GM18858 (cell line): ENCODE measurements around the gene SMAD7.

Source experiments
- ATAC-seq: cut with Tn5 transposase; IDR thresholded peaks from one replicate; pipeline ENCODE4 v1.9.1; 2021; ENCODE audit not compliant: unreplicated experiment

The SMAD7 gene

DNA sequence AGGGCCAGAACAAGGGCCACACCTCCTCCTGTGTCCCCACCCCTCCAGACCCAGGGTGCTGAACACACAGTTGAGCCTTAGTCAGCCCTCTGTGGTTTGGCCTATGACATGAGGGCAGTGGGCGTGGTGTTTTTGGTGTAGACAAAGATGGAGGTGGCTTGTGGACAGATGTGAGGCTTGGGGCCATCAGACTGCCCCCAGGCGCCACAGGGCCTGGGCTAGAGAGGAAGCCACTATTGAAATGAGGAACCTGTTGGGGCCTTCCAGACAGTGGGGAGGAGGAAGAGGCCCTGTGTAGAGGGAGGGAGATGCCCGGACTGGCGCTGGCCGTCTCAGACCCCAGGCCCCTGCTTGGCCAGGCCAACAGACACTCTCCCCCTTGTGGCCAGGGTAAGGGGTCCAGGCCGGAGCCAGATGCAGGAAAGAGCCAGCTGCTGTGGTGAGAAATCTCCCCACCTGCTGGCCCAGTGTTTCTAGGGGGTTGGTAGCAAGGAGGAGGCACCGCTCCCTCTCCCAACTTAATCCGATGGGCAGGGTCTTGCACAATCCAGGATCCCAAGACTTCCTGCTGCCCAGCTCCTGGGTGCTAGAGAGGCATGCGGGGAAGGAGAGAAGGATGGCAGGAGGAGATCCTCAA is 53.8 kb downstream of the SMAD7 start:
- no peak for ATAC-seq

DNA sequence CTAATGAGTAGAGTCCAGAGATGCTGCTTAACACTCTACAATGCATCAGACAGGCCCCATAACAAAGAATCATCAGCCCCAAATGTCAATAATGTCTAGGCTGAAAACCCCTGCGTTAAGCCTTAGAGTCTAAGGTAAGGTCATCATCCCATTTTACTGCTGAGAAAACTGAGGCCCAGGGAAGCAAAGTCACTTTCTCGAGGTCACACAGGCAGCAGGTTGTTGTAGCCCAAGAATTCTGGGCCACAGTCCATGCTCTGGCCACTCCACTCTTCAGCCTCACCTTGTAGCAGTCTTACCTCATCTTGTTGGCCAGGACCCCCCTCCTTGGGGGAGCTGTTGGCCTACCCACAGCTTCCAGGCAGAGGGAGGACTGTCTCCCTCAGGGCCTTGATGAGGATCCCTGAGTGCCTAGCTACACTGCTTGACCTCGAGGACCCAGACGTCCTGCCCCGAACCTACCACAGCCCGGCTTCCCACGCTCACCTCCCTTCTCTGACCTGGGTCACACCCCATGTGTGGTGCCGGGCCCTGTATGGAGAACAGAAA is 54.4 kb downstream of the SMAD7 start:
- ATAC-seq, result no peak

DNA sequence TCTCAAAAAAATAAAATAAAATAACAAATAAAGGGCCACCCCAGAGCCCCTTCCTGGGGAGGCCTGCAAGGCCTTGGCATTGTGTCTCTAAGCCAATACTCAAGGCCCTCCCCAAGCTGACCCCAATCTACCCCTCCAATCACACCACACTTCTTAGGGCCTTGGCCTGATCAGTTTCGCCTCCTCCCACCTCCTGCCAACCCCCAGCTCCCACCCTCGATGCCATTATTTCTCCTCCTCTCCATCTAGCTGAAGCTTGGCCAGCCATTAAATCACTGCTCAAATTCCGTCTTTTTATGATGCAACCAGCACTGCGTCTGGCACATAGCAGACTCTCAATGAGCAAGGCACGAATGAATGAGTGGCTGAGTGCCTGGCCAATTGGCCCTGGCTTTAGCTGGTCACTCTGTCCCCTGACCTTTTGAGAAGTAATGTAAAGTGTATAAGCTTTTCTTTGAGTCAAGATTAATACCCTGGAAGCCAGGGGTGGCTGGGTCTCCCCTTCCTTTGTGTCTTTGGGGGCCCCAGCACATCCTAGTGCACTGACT is 55.9 kb downstream of the SMAD7 start:
- no peak for ATAC-seq

DNA sequence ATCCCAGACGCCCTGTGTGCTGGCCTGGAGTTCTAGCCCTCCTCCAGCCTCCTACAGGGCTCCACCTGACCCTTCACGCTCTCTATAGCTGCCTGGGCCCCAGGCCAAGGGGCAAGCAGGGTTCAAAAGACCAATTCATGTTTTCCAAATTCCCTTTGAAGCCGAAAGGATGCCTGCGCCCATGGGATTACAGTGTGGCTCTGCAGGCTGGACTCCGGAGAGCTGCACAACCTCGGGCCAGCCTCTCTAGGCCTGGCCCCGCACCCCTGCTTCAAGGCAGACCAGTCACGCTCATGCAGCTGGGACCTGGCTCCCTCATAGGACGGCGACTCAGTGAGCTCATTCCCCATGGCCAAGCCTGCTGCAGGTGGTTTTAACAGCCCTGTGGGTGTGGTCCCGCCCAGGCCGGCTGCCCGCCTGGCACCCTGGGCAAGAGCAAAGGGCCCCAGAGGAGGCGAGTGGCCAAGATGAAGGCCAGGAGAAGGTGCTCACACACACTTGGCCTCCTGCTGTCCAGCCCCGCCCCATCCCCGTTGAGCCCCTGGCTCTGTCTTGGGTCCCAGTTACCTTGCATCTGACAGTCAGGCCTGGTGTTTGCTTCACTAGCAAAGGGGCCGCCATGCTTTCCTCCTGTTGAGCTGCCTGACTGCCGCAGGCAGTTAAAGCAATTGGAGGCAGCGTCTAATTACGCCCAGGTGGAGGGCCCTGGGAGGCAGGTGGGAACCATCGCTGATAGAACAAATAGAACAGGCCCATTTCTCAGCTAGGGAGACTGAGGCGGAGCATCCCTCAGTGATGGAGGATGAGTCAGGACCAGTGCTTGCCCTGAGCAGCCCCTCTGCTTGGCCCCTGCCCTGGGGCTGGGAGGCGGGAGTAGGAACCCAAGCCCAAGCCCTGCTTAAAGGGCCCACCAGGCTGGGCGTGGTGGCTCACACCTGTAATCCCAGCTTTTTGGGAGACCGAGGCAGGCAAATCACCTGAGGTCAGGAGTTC is 56.9 kb downstream of the SMAD7 start:
- no peak for ATAC-seq

DNA sequence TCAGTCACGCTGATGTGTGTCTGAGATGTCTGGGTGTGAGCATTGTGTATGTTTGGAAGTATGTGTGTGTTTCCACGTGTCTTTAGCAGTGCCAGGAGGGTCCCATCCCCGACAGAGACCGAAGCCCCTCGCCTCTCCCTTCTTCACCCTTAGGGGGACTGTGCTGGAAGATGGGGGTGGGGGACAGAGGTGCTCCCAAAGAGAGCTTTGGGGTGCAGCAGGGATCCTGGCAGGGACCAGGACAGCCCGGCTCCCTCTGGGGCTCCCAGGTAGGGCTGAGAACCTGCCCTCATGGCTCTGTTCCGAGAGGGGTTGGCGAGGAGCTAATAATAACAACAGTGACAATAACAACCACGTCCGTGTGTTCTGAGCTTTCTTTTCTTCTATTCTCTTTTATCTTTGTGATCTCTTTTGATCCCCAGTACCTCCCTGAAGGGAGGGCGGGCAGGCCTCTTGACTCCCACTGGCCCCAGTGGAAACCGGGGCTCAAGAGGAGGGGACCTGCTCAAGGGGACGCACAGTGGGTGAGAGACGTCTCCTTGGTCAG is 57.6 kb downstream of the SMAD7 start:
- no peak for ATAC-seq

DNA sequence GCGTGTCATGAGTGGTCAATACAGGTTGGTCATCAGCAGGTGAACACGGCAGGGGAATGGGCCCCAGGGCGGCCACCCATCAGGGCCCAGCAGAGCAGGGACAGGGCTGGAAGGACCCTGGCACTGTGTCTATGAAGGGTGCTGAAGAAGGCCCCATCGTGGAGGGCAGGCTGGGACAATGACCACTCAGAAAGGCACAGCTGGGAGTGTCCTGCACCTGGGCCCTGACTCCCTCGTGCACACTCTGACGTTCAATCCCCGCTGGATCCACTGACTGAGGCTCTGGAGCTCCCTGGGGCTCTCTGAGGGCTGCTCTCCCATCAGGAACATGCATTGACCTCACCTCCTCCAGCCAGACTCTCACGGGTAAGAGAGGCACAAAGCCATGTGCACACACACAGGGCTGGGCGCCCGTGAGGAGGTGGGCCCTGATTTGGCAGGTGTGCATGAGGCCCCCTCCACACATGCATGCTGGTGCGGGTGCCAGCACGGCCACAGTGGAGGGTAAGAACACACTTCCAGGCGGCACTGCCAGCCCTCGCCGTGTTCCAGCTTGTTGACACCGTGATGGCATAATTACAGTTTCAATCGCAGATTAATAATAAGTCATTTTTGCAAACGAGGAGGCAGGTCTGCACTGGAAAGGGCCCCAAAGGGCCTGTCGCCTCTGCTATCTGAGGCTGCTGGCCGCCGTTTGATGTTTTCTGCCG is 58.5 kb downstream of the SMAD7 start:
- ATAC-seq, result no peak

DNA sequence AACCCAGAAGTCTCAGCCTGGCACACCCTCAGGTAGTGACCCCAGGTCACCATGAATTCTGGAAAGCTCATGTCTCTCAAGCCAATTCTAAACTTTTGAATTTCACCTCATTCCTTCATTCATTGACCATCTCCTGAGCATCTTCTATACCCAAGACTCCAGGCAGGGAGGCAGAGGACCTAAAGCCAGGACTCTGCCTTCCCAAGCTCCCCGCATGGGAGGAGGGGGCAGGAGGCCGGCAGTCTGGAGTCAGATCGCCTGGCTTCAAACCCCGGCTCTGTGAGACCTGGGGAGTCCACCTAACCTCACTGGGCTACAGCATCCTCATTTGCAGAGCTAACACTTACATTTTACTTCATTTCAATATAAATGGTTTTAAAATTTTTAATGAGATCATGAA is 59.0 kb downstream of the SMAD7 start:
- no peak for ATAC-seq

DNA sequence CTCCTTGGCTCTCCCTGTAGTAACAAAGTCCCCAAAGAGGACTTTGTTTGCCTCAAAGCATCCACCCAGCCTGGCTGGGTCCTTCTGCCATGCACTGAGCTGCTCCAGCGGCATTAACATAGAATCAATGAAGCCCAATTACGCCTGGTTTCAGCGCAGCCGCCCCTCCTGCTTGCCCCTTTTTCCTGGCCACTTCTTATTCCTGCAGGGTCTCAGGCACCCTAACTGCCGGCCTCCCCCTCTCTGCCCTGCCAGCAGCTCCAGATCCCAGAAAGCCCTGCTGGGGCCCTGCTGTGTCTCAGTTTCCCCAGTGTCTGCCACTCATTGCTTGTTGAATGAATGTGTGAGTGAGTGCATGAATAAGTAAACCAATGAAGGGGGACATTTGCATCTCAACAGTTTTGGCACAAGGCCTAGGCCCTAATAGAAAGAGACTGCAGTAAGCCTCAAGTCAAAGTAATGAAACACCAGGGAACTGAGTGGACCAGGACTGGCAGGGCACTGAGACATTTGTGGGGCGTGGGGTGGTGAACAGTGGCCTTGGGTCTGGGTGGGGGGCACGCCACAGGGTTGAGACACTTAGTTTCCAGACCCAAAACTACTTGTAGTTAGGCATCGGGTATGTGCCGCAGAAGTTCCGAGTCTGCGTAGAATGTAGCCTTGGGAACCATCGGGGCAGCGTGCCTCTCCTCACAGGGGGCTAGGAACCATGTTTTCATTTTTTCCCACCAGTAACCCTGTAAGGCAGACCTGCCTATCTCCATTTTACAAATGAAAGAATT is 60.6 kb downstream of the SMAD7 start:
- no peak for ATAC-seq

DNA sequence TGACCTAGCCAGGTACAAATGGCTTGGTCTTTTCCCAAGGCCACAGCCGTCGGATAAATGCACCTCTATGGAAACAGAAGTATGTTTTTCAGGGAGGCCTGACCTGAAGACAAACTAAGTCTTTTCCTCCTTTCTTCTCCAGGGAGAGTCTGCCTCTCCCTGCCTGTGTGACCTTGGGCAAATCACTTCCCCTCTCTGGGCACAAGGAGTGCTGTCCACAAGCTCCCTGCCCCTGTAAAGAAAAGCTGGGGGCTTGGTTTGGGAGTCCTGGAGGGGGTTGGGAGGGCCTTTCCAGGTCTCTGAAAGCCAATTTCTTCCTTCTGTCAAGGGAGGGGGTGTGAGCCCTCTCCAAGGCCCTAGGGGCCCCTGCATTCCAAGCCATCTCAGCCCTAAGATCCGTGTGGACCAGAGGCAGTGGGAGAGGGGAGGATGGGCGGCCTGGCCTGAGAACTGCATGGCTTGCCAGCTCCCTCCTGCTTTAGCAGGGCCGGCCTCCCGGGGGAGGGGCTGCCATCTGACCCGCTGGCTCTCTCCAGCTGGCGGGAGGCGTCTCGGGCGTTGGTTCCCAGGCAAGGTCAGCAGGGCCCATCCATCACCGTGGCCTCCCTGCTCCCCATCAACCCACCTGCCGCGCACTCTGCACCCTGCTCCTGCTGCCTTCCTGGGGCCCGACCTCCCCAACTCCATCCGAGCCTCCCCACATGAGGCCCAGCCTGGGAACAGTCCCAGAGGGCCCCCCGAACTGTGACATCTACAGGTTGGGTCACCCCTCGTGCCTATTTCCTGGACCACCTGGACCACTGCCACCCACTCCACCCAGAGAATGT is 61.4 kb downstream of the SMAD7 start:
- no peak for ATAC-seq

DNA sequence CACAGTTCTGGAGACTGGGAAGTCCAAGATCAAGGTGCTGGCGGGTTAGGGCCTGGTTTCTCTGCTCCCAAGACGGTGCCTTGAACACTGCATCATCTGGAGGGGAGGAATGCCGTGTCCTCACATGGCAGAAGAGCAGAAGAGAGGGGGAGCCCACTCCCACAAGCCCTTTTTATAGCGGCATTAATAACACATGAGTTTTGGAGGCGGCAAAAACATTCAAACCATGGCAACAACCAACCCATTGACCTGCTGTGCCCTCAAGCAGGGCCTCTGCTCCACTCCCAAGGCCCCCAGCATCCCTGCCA is 62.0 kb downstream of the SMAD7 start:
- no peak for ATAC-seq

DNA sequence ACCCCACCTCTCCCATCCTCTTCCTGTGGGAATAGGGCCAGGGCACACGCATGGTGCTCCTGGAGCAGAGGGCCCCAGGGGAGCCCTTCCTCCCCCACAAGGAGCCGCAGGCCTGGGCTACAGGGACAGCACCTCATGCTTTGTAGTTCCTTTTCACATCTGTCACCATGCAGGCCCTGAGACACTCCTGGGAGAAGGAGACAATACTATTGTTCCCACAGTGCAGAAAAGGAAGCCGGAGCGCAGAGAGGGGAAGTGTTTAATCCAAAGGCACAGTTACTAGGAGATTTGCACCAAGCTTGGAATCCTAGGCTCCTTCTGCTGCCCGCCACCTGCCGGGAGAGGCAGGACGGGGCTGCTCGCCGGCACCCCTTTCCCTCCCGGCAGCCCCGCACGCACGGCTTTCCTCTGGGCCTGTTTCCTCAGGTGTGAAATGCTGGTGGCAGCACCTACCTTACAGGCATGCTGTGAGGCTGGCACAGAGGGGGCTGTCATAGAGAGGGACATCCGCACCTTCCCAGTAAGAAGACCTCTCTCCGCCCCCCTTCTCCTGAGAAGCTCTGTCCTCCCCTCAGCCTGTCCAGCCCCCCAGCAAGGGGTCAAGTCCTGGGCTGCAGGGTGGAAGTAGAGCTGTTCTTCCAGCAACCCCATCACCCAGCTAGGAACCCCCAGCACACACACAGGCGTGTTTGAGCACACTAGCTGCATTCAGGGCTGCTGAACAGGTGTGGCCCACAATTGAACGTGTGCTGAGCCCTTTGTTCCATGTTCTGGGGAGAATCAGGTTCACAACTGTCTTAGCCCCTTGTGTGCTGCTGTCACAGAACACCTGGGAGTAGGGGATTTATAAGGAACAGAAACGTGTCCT is 62.6 kb downstream of the SMAD7 start:
- no peak for ATAC-seq

DNA sequence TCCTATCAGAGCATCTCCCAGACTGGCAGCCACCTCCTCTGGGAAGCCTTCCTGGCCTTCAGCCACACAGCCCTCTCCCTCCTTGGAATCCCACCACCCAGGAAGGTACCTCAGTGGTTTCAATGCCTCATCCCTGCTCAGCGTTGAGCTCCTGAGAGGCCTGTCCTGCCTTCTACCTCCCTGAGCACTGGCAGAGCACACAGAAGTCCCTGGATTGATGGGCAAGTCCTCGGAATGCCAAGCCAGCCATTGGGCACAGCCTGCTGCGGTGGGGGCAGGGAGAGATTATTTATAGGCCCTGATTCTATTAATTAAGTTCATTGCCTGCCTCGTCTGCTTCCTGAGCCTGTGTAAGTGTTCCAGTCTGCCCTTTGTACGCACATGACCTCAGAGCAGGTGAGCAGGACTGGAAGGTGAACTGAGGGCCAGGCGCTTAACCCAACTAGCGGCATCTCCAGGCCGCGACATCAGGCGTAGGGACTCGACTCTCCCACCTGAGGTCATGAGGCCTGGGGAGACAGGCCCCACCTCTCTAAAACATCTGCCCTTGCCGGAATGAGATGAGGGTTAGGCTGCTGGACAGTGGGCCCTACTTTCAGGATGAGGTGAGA is 63.4 kb downstream of the SMAD7 start:
- no peak for ATAC-seq

DNA sequence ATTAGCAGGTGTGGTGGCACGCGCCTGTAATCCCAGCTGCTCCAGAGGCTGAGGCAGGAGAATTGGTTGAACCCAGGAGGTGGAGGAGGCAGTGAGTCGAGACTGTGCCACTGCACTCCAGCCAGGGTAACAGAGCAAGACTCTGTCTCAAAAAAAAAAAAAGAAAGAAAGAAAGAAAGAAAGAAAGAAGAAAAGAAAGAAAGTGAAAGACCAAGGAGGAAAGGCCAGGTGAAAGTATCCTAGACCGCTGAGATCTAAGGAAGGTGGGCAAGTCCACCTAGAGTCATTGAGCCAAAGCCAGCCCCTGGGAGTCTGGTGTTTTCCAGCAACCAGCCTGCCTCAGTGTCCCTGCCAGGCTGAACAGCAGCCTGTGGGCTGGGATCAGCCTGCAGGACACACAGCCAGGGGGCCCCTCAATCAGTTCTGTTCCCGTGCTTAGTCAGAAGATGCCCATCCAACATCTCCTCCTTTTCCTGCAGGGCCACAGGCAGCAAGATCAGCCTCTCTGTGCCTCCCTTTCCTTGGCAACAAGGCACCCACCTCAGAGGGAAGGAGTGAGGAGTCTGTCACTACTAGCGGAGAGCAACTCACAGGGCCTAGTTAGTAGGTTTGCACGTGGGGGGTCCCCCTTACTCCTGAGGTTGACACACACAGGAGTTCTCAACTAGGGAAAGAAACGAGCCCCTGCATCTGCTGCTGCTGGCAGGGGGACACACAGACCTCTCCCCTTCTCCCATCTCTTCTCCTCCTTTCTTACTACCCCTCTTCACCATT is 64.1 kb downstream of the SMAD7 start:
- ATAC-seq, result no peak

DNA sequence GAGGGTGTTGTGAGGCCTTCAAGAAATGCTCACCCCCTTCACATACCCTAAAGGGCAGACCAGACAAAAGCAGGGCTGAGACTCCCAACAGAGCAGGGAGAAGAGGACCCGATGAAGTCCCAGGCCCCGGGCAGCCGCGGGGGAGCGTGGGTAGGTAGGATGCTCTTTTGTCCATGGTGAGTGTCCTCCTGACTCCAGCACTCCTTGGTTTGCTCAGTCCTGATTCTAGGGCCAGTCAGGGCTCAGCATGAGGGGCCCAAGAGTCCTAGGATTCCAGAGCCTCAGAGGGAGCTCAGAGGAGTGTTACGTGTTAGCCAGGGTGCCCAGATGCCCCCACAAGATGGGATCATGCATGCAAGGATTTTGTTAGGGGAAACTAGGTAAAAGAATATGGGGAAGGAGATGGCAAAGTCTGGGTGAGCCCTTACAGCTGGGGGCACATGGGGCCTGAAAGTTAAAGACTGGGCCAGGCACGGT is 64.8 kb downstream of the SMAD7 start:
- no peak for ATAC-seq

DNA sequence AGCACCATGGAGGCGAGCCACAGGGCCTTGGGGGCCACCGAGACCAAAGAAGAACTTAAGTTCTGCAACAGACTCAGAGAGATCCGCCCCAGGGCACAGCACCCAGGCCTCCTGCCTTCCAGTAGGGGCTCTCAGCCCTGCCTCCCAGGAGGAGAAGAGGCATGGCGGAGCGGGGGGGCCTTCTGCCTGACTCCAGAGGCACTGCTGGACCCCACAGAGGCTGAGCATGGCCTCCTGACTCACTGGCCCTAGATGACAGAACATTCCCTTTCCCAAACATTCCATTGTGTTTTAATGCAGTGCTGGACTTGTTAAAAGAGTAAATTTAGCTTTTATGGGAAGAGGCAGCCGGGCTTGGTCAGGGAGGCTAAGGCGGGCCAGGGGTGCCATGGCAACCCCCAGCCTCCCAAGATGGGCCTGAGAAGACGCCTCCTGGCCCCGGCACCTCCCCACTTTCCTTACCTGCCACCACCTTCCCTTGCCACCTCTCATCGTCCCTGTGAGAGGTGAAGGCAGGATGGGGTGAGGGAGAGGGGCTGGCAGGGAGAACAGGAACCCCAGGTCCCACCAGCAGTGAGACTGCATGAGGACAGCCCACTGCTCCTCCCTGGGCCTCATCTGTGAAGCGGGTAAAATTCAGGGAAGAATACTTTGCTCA is 65.4 kb downstream of the SMAD7 start:
- ATAC-seq, result no peak

DNA sequence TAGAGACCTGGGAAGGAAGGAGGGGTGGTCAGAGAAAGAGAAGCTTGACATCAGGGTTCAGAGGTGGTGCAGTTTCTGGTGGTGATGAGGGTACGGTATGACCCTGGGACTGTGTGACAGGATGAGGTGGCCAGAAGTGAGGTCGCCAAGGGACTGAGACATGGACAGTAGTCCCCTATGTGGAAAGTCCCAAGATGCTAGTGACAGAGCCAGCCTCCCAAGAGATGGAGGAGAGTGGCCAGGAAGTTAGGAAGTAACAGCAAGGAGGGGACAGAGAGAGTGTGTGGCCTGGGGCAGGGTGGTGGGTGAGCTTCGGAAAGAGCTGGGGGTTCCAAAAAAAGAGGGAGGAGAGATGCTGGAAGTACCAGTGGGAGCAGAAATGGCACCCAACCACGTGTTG is 66.0 kb downstream of the SMAD7 start:
- ATAC-seq, result no peak

DNA sequence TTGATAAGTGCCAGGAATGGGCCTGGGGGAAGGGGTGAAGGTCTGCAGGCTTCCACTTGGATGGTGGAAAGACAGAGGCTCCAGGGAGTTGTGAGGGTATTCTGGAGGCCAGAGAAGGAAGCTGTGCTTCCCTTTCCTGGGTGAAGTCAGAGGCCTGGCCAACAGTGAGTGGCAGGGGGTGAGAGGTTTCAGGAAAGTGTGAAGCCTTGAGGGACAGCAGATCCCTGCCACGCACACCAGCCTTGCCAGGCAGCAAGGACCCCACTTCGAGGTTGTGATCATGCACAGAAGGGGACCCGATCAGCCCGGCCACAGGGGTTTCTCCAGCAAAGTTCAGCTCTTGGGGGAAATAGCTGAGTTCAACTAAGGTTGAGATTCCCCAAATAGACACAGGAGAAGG is 66.5 kb downstream of the SMAD7 start:
- ATAC-seq, result no peak
